A549 (cell line): Measurements from ENCODE around the gene RADX. TPM values are rescaled to one million over a fixed set of nuclear protein-coding genes. Genes with fewer than 3 reads are reported as not detected.
"Not testable (repeated sequence)": the region's sequence is repeated elsewhere in the genome, so short reads cannot be mapped to it uniquely, and the experiment has no call there.

Experiments
- ATAC-seq, 2 experiments: fragments of 200-7000 bp in 1 of 2; fragments of >200 bp in 1 of 2; cut with Nextera tagmentation in 1 of 2; cut with Tn5 transposase in 1 of 2; 3 replicates each; pipeline versions ENCODE4 v1.8.0 to v1.9.1; 2018 to 2020; ENCODE audit warnings: mild to moderate bottlenecking in 1 of 2, moderate library complexity in 1 of 2
- CTCF ChIA-PET: fragments of 300-600 bp; sonication (Branson Sonifier 250); formaldehyde crosslinking; extraction: SDS; loops from one replicate; lab custom pipeline; 2021; ENCODE audit warnings: antibody characterized with exemption, inconsistent platforms; lab: Yijun Ruan, JAX
- POLR2A ChIA-PET: fragments of 350-600 bp; formaldehyde crosslinking; extraction: SDS; loops from one replicate; lab custom pipeline; 2021; ENCODE audit warnings: antibody characterized with exemption, inconsistent platforms; lab: Yijun Ruan, JAX
- DNase-seq, 2 experiments: peaks; one replicate each; pipeline versions ENCODE4 v3.0.0 to v3.0.0-alpha.2; 2011 to 2016; ENCODE audit warnings: low read depth in 1 of 2, low spot score in 1 of 2
- FAIRE-seq: peaks from 2 replicates; lab custom pipeline; 2011; peaks lifted over from hg19 to GRCh38; lab: Jason Lieb, UNC
- H3K27ac ChIP-seq, 2 experiments: fragments of >200 bp; sonication (Bioruptor Twin); formaldehyde crosslinking; 3 replicates each; pipeline ENCODE4 v1.5.1; 2016 to 2017
- H3K4me1 ChIP-seq: fragments of >200 bp; sonication (Bioruptor Twin); formaldehyde crosslinking; 3 replicates; pipeline ENCODE4 v1.6.1; 2016
- H3K4me2 ChIP-seq: fragments of >200 bp; sonication (Bioruptor Twin); formaldehyde crosslinking; 3 replicates; pipeline ENCODE4 v1.6.1; 2016
- H3K4me3 ChIP-seq: fragments of >200 bp; sonication (Bioruptor Twin); formaldehyde crosslinking; 3 replicates; pipeline ENCODE4 v1.5.1; 2016
- H3K9me3 ChIP-seq: fragments of >200 bp; sonication (Bioruptor Twin); formaldehyde crosslinking; 3 replicates; pipeline ENCODE4 v1.6.1; 2016
- ATOH8 ChIP-seq: fragments of 250-450 bp; sonication (Bioruptor Pico); IDR thresholded peaks from 2 replicates; pipeline ENCODE4 v1.5.0; 2020; ENCODE audit warnings: low read depth, mild to moderate bottlenecking, moderate library complexity
- CBX2 ChIP-seq: fragments of 200-600 bp; sonication (generic); IDR thresholded peaks from 2 replicates; pipeline ENCODE4 v1.6.1; 2016; ENCODE audit warnings: low read depth, mild to moderate bottlenecking, borderline replicate concordance
- CBX8 ChIP-seq: fragments of 200-600 bp; sonication (generic); IDR thresholded peaks from 2 replicates; pipeline ENCODE4 v1.6.1; 2016
- CHD2 ChIP-seq: fragments of 150-350 bp; IDR thresholded peaks from 2 replicates; pipeline ENCODE4 v1.6.1; 2014; ENCODE audit warnings: low read length; ENCODE audit not compliant: partially characterized antibody
- CTCF ChIP-seq: fragments of >200 bp; sonication (Bioruptor Twin); formaldehyde crosslinking; IDR thresholded peaks from 3 replicates; pipeline ENCODE4 v1.5.1; 2016
- EHF ChIP-seq: fragments of 250-450 bp; sonication (Bioruptor Pico); IDR thresholded peaks from 2 replicates; pipeline ENCODE4 v1.5.0; 2020; ENCODE audit warnings: mild to moderate bottlenecking
- FOSL2 ChIP-seq, 2 experiments: fragments of 450-650 bp in 1 of 2; fragments of >200 bp in 1 of 2; sonication (Bioruptor Twin) in 1 of 2; formaldehyde crosslinking; IDR thresholded peaks; 2 replicates each; pipeline versions ENCODE4 v1.5.0 to v1.6.1; 2016 to 2020; ENCODE audit warnings: mild to moderate bottlenecking in 1 of 2, moderate library complexity in 1 of 2
- FOXS1 ChIP-seq: fragments of 250-450 bp; sonication (Bioruptor Pico); IDR thresholded peaks from 2 replicates; pipeline ENCODE4 v1.5.0; 2020; ENCODE audit warnings: mild to moderate bottlenecking, moderate library complexity
- GATA3 ChIP-seq: IDR thresholded peaks from 2 replicates; pipeline ENCODE4 v1.6.1; 2012; ENCODE audit warnings: borderline replicate concordance
- HDAC2 ChIP-seq: fragments of 200-600 bp; sonication (generic); IDR thresholded peaks from 2 replicates; pipeline ENCODE4 v1.6.1; 2016
- HES2 ChIP-seq: fragments of >200 bp; sonication (Bioruptor Twin); formaldehyde crosslinking; IDR thresholded peaks from 2 replicates; pipeline ENCODE4 v1.6.1; 2016
- HMGXB4 ChIP-seq: fragments of 250-450 bp; sonication (Bioruptor Pico); IDR thresholded peaks from 2 replicates; pipeline ENCODE4 v1.5.0; 2021; ENCODE audit warnings: mild to moderate bottlenecking, moderate library complexity, borderline replicate concordance
- HOXA7 ChIP-seq: fragments of 250-450 bp; sonication (Bioruptor Pico); IDR thresholded peaks from 2 replicates; pipeline ENCODE4 v1.5.0; 2020; ENCODE audit warnings: mild to moderate bottlenecking, moderate library complexity
- HOXB13 ChIP-seq: fragments of 250-450 bp; sonication (Bioruptor Pico); IDR thresholded peaks from 2 replicates; pipeline ENCODE4 v1.5.0; 2020; ENCODE audit warnings: low read depth, mild to moderate bottlenecking, moderate library complexity
- KDM5A ChIP-seq: fragments of 200-600 bp; sonication (generic); IDR thresholded peaks from 2 replicates; pipeline ENCODE4 v1.6.1; 2016; ENCODE audit warnings: antibody characterized with exemption, mild to moderate bottlenecking
- MAFK ChIP-seq: fragments of 450-650 bp; IDR thresholded peaks from 2 replicates; pipeline ENCODE4 v1.6.1; 2014; ENCODE audit not compliant: partially characterized antibody
- MAZ ChIP-seq: fragments of 150-350 bp; IDR thresholded peaks from 2 replicates; pipeline ENCODE4 v1.6.1; 2014; ENCODE audit warnings: antibody characterized with exemption, low read depth, low read length, borderline replicate concordance
- MYC ChIP-seq: IDR thresholded peaks from 2 replicates; pipeline ENCODE4 v1.6.1; 2012; ENCODE audit warnings: mild to moderate bottlenecking, inconsistent platforms, low read length, improper control_type of control experiment, borderline replicate concordance
- PHF8 ChIP-seq: fragments of 200-600 bp; sonication (generic); IDR thresholded peaks from 2 replicates; pipeline ENCODE4 v1.6.1; 2016; ENCODE audit warnings: low read depth, mild to moderate bottlenecking, antibody characterized with exemption, moderate library complexity, borderline replicate concordance
- POLR2AphosphoS2 ChIP-seq: conservative IDR thresholded peaks from 2 replicates; pipeline ENCODE4 v1.6.1; 2012; ENCODE audit warnings: low read length, improper control_type of control experiment, inconsistent platforms
- RARB ChIP-seq: fragments of 250-450 bp; sonication (Bioruptor Pico); IDR thresholded peaks from 2 replicates; pipeline ENCODE4 v1.8.0; 2021; ENCODE audit warnings: mild to moderate bottlenecking, moderate library complexity
- RFX5 ChIP-seq: fragments of 450-650 bp; IDR thresholded peaks from 2 replicates; pipeline ENCODE4 v1.7.1; 2014; ENCODE audit warnings: antibody characterized with exemption, mild to moderate bottlenecking, moderate library complexity
- RNF2 ChIP-seq: fragments of 200-600 bp; sonication (generic); IDR thresholded peaks from 2 replicates; pipeline ENCODE4 v1.6.1; 2016; ENCODE audit warnings: low read depth, mild to moderate bottlenecking, antibody characterized with exemption, moderate library complexity, borderline replicate concordance
- ZNF302 ChIP-seq: fragments of 250-450 bp; sonication (Bioruptor Pico); IDR thresholded peaks from 2 replicates; pipeline ENCODE4 v1.9.0; 2021; ENCODE audit warnings: inconsistent platforms, mild to moderate bottlenecking, moderate library complexity
- WGBS: methylation state at CpG from one replicate; pipeline ENCODE4 v1.1.6; 2017; ENCODE audit errors: missing lambda C conversion rate; 5-methylcytosine and 5-hydroxymethylcytosine counted together
- polyA plus RNA-seq, 4 experiments: library from polyadenylated mRNA; depleted of rRNA in 3 of 4; stranded (reverse); fragments of >200 nt; fragmentation: RNase III in 1 of 4; extraction: RNeasy Plus Mini Kit Qiagen cat#74134 plus additional on column Dnase treatment in 1 of 4; gene quantifications; 2 replicates in 3 of 4; 3 replicates in 1 of 4; pipeline ENCODE4 v1.2.3, GENCODE V29; 2011 to 2017

RADX gene
- polyA plus RNA-seq, 2 of the 4 experiments (the other 2 are of a cell fraction): 0.12 to 0.25 TPM

- no peak overlapping the region for H3K4me3 ChIP-seq
- FAIRE-seq (no peak), DNase-seq (no peak), ATAC-seq (no peak)
- no peak overlapping the region for H3K27ac ChIP-seq
- ChIA-PET POLR2A (no interaction called here), CTCF (interaction anchor here (0.9 kb wide), 1 partner anchor 61 kb away, joined by 3 read pairs; no protein-coding TSS in a partner anchor)
- H3K9me3 ChIP-seq: no peaks in the 10 kb centered on the region
- TF ChIP-seq CHD2 (no peak), RNF2 (no peak), CBX8 (no peak), FOSL2 (IDR thresholded peaks at IDR 0.05) (no peak), FOSL2 (CRISPR knock-in tag; IDR thresholded peaks at IDR 0.05) (no peak), GATA3 (no peak), HOXB13 (CRISPR knock-in tag) (no peak), KDM5A (no peak), MYC (no peak), HDAC2 (no peak), POLR2AphosphoS2 (no peak), ZNF302 (no peak), HES2 (no peak), CTCF (no peak), EHF (CRISPR knock-in tag) (no peak), PHF8 (no peak)
- H3K4me1 ChIP-seq: no peaks in the 10 kb centered on the region
- no peak overlapping the region for H3K4me2 ChIP-seq
Observed at GRCh38 chrX:106631615-106632014, 19.8 kb downstream of the RADX start.

- Histone ChIP-seq H3K4me1 (no peaks in the 10 kb centered on the region), H3K4me2 (no peak overlapping the region), H3K9me3 (no peaks in the 10 kb centered on the region), H3K4me3 (no peak overlapping the region), H3K27ac (no peak overlapping the region)
- WGBS: 16% methylated on average over 1 of the region's 1 CpG
- peak; percentile 61 for FAIRE-seq
- ChIA-PET POLR2A (no interaction called here), CTCF (no interaction called here)
- no peak for ATAC-seq
- DNase-seq: no peak
- no peak for TF ChIP-seq RARB (CRISPR knock-in tag)
- TF ChIP-seq, all 56 proteins: peak for 0
Observed at GRCh38 chrX:106649523-106650428, 38.0 kb downstream of the RADX start.

GRCh38 chrX:106653625-106654024 lies 41.8 kb downstream of the RADX start:
- ATAC-seq, FAIRE-seq, H3K4me3 ChIP-seq, POLR2A ChIA-PET, H3K4me2 ChIP-seq, CTCF ChIA-PET, H3K9me3 ChIP-seq, H3K4me1 ChIP-seq, H3K27ac ChIP-seq, DNase-seq: not testable (repeated sequence)
- WGBS: 38% methylated on average over 2 of the region's 2 CpGs

- H3K27ac ChIP-seq: no peak overlapping the region
- no peak overlapping the region for H3K4me3 ChIP-seq
- H3K4me1 ChIP-seq: no peaks in the 10 kb centered on the region
- ATAC-seq (no peak), DNase-seq (no peak), FAIRE-seq (no peak)
- no peaks in the 10 kb centered on the region for H3K9me3 ChIP-seq
- H3K4me2 ChIP-seq: no peak overlapping the region
- ChIA-PET CTCF (no interaction called here), POLR2A (no interaction called here)
- 44% methylated on average over 1 of the region's 1 CpG for WGBS
- TF ChIP-seq MAFK: no peak
- no peak for TF ChIP-seq POLR2AphosphoS2
- no peak for TF ChIP-seq RFX5
- no peak for TF ChIP-seq FOXS1 (CRISPR knock-in tag)
- TF ChIP-seq CBX8: no peak
- TF ChIP-seq HOXA7 (CRISPR knock-in tag): no peak
- no peak for TF ChIP-seq HMGXB4 (CRISPR knock-in tag)
- TF ChIP-seq CBX2: no peak
- TF ChIP-seq MYC: no peak
- TF ChIP-seq HOXB13 (CRISPR knock-in tag): no peak
- TF ChIP-seq MAZ: no peak
- no peak for TF ChIP-seq RARB (CRISPR knock-in tag)
- no peak for TF ChIP-seq ATOH8
- no peak for TF ChIP-seq GATA3
Observed at GRCh38 chrX:106670631-106671030, 58.9 kb downstream of the RADX start.
